Motor neuron (in vitro differentiated cells): ENCODE measurements around the gene FOXP1. TPM values are rescaled to one million over a fixed set of nuclear protein-coding genes. Genes with fewer than 3 reads are reported as not detected.
A peak's percentile ranks its signal among the peaks of the same experiment; 100 is the strongest.

Experiments
- ATAC-seq, 8 experiments: fragments of 200-7000 bp; cut with Tn5 transposase; replicated peaks in 6 of 8; 2 replicates each; pipeline ENCODE4 v1.8.0; 2021; ENCODE audit warnings: mild to moderate bottlenecking in 8 of 8, moderate library complexity in 8 of 8
- H3K27ac ChIP-seq, 2 donors: fragments of 250-450 bp; sonication (Bioruptor Pico); 2 replicates each; pipeline ENCODE4 v1.9.0; 2021; ENCODE audit warnings: antibody characterized with exemption in 2 of 2, mild to moderate bottlenecking in 2 of 2, moderate library complexity in 1 of 2
- H3K4me1 ChIP-seq, 2 donors: fragments of 250-450 bp; sonication (Bioruptor Pico); replicated peaks in 1 of 2; 2 replicates each; pipeline ENCODE4 v1.6.1; 2021; ENCODE audit warnings: antibody characterized with exemption in 2 of 2, mild to moderate bottlenecking in 2 of 2, moderate library complexity in 1 of 2
- H3K4me3 ChIP-seq, 5 donors: fragments of 250-450 bp; sonication (Bioruptor Pico); 2 replicates each; pipeline ENCODE4 v1.9.0; 2021; ENCODE audit warnings: antibody characterized with exemption in 5 of 5, mild to moderate bottlenecking in 5 of 5, moderate library complexity in 4 of 5
- WGBS, 10 experiments: fragments of 450-650 bp; shearing (Covaris generic); methylation state at CpG; one replicate each; pipeline ENCODE4 v1.0.0; 2022; 5-methylcytosine and 5-hydroxymethylcytosine counted together
- in situ Hi-C, 9 experiments: fragments of 400-800 bp; cut with MboI; loops; one replicate each; pipeline ENCODE4 v1.15.0; 2021; ENCODE audit warnings: low sequenced_read_pairs in 9 of 9, low pct_unique_long_range_greater_than_20kb in 2 of 9; ENCODE audit not compliant: unreplicated experiment in 9 of 9
- total RNA-seq, 8 experiments: library from RNA; unstranded; fragments of 300-600 nt; gene quantifications; 2 replicates each; pipeline versions ENCODE4 v1.2.3 to v1.2.4, GENCODE V29; 2022

Gene FOXP1
- total RNA-seq, 8 experiments from 2014 or later, result 7.0 to 118 (median 74.5) TPM

DNA sequence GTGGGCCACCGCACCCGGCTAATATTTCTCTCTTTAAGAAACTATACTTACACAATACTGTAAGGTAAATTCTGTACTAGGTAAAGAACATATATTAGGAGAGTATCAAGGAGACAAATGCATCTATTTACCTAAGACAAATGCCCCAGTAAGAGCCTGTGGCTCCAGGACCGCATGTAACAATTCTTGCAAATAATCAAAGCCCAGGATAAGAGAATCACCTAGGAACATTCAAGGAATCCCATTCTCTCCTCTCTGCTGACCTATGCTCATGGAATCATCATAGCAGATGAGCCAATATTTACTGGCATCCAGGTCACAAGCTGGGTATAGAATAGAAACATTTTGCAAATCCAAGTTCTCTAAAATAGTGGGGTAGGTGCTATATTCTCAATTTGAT lies 347.7 kb downstream of the FOXP1 start:
- Histone ChIP-seq H3K4me3 (no peak overlapping the region), H3K4me1 (peaks cover 0 to 18% of the 10 kb centered on the region in 2 donors), H3K27ac (no peak overlapping the region)
- peak in 1 of 8 experiments; percentile 91 for ATAC-seq
- 100% methylated on average over 1 to 2 of the region's 3 CpGs; no CpG with 5 or more reads in 6 of the 10 experiments for WGBS, 10 experiments
- in situ Hi-C loops, result no loop called here

DNA sequence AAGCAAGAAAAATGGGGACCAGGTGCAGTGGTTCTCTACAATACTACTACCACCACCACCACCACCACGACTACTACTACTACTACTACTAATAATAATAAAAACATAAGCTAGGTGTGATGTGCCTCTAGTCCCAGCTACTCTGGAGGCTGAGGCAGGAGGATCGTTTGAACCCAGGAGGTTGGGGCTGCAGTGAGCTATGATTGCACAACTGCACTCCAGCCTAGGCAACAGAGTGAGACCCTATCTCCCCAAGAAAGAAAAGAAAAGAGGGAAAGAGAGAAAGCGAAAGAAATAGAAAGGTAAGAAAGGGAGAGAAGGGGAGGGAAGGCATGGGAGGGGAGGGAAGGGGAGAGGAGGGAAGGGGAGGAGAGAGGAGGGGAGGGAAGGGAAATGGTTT lies 350.6 kb downstream of the FOXP1 start:
- H3K4me3 ChIP-seq, result no peak overlapping the region
- H3K4me1 ChIP-seq, result peaks cover 16 to 44% of the 10 kb centered on the region in 2 donors
- WGBS, 10 experiments, result 100% methylated on average over 1 of the region's 3 CpGs; no CpG with 5 or more reads in 9 of the 10 experiments
- no peak for ATAC-seq
- H3K27ac ChIP-seq, result no peak overlapping the region
- in situ Hi-C loops, result no loop called here

DNA sequence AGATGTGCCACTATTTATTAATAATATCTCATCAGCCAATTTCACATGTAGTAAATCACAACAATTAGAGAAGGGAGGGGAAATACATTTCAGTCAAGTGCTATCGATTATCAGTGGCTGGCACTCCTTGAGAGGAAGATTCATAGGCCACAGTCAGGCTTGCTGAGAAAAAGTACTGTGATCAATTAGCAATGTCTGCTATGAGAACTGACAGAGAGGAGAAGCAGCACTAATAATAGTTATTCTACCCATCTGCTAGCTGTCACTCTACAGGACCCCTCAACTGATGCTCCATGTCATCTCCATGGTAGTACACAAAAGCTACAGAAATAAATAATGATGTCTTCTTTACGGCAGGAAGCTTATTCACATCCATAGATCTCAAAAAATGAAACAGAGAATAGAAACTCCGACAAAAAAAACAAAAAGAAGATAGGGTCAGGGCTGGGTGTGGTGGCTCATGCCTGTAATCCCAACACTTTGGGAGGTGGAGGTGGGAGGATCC lies 351.3 kb downstream of the FOXP1 start:
- WGBS, 10 experiments, result 40 to 100% (median 80%) methylated on average over 1 to 3 of the region's 3 CpGs; no CpG with 5 or more reads in 1 of the 10 experiments
- no peak for ATAC-seq
- Histone ChIP-seq H3K4me3 (no peak overlapping the region), H3K27ac (no peak overlapping the region), H3K4me1 (peaks cover 20 to 45% of the 10 kb centered on the region in 2 donors)
- in situ Hi-C loops, result no loop called here

DNA sequence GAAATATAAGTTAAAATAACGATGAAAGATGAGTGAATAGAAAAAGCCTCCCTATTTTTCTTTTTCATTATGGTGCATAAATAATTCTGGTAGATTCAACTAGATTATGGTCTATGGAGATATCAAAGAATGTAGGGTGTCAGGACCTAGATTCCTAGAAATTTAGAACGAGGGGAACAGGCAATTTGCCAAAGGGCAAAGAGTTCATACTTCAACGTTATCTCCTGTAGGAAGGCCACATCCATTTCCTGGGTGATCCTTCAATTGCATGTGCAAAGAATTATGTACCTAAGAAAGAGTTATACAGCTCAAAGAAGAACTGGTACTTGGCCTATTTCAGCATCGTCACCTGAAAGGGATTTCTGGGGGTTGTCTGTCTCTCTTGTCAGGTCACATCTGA lies 351.8 kb downstream of the FOXP1 start:
- Histone ChIP-seq H3K27ac (no peak overlapping the region), H3K4me3 (no peak overlapping the region), H3K4me1 (peaks cover 24 to 51% of the 10 kb centered on the region in 2 donors)
- no peak for ATAC-seq
- 41 to 100% (median 74%) methylated on average over 2 to 4 of the region's 4 CpGs for WGBS, 10 experiments
- in situ Hi-C loops, result no loop called here

DNA sequence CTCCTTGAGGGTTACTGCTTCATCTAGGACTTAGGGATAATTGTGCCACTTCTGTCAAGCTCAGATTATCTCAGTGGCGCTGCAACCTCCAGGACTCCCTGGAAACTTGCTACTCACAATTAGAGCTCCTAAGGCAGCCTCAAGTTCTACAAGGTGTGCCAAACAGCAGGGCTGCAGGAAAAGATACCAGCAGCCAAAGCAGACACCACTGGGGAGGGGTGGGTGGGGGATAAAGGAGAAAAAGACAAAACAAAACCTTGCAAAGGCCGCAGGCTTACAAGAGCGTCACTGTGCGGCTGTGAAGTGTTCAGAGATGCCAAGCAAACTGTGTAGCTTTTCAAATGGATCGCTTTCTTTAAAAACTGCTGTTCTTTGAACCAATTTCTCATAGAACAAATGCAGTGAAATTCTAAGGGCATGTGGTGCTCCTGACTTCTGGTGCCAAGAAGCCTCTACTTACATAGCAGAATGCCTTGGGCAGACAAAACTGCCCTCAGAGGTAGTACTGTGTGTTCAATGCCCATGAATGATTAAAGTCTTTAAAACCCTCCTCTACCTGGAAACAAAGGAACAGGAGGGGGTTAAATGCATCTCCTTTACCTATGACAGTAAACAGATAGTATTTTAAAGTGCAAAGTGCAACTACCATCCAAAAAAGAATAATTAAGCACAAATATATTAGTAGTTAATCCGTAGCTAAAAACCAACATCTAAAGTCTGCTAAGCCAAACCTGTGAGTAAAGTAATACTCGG lies 353.4 kb downstream of the FOXP1 start:
- ATAC-seq, result no peak
- H3K4me3 ChIP-seq, result no peak overlapping the region
- H3K27ac ChIP-seq, result peak overlapping the region in 1 of 2 donors; percentile 78
- peaks cover 26 to 53% of the 10 kb centered on the region in 2 donors for H3K4me1 ChIP-seq
- in situ Hi-C loops, result no loop called here
- WGBS, 10 experiments, result 60 to 100% (median 84%) methylated on average over 1 to 7 of the region's 7 CpGs; no CpG with 5 or more reads in 1 of the 10 experiments

DNA sequence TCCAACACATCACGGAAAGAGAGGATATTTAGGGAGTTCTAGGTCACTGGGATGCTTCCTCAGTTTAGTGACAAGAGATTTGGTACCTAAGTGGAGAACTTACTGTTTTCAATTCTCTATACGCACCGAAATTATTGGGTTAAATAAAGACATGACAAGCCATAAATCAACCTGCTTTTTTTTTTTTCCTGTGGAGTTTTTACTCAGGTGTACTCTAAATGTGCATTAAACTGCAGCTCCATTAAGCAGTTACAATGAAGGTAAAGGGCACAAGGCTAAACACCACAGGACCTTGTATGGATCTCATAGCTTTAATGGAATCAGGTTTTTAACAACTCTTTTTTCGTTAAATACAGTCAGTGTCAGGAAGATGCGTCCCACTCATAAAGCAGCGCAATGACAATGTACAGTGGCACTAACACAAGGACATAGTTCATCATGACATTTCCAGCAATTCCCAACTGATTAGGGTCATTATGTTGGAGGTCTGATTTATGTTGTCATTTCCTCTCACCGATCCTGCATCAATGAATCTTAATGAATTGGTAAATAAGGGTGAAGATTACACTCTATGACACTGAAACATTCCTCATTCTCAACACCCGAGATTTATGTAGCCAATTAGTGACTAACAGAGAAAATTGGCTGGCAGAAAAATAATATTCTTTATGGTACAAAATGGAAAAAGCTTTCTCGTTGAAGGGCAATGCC lies 355.2 kb downstream of the FOXP1 start:
- peak in 5 of 8 experiments; percentile 91 to 95 (median 93) for ATAC-seq
- Histone ChIP-seq H3K27ac (no peak overlapping the region), H3K4me1 (peaks cover 26 to 53% of the 10 kb centered on the region in 2 donors), H3K4me3 (no peak overlapping the region)
- 24 to 73% (median 43%) methylated on average over 2 to 9 of the region's 9 CpGs for WGBS, 10 experiments
- in situ Hi-C loops, result no loop called here

DNA sequence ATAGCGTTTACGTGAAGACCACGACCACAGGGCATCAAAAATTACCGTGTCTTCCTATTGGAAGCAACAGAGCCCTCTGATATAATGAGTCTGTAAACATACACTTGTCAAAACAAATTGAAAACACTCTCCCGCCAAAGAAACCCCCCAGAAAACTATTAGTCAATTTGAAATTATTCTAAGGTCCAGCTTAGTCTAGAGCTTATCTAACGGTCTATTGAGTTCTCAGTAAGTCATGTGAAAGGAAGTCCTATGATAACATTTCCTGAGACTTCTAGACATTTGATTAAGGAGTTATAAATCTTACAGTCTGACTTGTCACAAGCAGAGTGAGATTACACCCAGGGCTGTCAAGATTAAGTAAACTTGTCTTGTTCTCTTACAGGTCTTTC lies 356.3 kb downstream of the FOXP1 start:
- Histone ChIP-seq H3K27ac (no peak overlapping the region), H3K4me3 (no peak overlapping the region), H3K4me1 (peaks cover 26 to 53% of the 10 kb centered on the region in 2 donors)
- in situ Hi-C loops, result no loop called here
- ATAC-seq, result no peak
- 90 to 100% (median 97%) methylated on average over 1 to 6 of the region's 6 CpGs; no CpG with 5 or more reads in 2 of the 10 experiments for WGBS, 10 experiments

DNA sequence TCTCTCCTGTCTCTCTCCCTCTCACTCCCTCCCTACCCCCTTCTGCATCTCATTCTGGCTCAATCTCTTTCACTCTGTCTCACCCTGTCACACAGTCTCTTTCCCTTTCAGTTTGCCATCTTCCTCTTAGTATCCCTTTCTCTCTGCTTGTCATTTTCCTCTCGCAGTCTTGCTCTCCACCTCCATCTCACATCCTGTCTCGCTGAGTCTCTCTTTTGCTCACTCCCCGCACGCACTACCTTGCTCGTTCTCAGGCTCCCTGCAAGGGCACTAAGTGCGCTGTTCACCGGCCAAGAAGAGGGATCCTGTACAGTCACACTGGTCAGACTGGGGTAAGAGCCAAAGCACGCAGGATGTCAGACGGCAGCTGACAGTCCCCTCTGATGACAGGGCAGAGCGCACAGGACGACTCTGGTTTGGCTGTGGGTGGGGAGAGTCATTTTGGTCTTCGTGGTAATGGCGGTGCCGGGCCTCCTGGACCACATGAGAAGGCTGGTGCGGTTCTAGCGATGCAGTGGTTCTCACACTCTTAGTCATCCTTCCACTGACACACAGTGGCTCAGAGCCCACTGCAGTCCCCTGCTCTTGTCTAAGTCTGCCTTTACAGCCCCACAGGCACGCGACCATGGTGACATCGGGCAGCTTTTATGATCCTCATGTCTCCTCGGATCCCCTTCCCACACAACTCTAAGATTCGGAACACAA lies 356.8 kb downstream of the FOXP1 start:
- H3K4me3 ChIP-seq, result no peak overlapping the region
- peak in 1 of 8 experiments; percentile 18 for ATAC-seq

DNA sequence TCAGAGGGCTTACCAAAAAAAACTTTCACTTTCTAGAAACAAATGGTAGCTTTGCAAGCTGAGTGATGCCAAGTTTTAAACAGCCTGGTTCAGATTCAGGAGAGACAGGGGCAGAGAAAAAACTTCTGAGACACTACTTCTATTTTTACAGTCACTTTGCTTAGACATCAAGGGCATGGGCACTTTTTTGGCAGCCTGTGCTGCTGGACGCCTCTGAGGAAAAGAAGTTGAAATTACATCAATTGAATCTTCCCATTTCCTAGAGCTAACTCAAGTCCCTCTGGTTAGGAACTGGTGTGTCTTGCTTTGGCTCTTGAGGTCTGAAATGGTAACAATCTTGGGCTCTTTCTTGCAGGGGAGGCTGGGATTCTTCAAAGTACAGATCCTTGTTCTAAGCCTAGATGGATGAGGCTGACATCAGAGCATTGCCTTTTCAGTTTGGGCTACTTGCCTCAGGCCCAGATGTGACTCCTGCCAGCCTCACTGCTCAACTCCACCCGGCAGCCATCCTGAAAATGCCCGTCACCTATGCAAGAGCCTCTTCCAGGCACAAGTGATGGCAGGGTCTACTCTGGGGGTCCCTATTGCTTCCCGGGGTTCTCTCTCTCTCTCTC lies 357.5 kb downstream of the FOXP1 start:
- in situ Hi-C loops, result no loop called here
- H3K4me3 ChIP-seq, result no peak overlapping the region
- peaks cover 26 to 43% of the 10 kb centered on the region in 2 donors for H3K4me1 ChIP-seq
- no peak for ATAC-seq
- no peak overlapping the region for H3K27ac ChIP-seq
- 0 to 100% (median 81%) methylated on average over 1 to 3 of the region's 4 CpGs; no CpG with 5 or more reads in 1 of the 10 experiments for WGBS, 10 experiments

More for the DNA sequence above, 356.8 kb downstream of the FOXP1 start:
- in situ Hi-C loops, result no loop called here
- peak overlapping the region in 1 of 2 donors; percentile 4 for H3K27ac ChIP-seq
- 67 to 100% (median 88%) methylated on average over 1 to 15 of the region's 21 CpGs for WGBS, 10 experiments
- H3K4me1 ChIP-seq, result peaks cover 26 to 49% of the 10 kb centered on the region in 2 donors

DNA sequence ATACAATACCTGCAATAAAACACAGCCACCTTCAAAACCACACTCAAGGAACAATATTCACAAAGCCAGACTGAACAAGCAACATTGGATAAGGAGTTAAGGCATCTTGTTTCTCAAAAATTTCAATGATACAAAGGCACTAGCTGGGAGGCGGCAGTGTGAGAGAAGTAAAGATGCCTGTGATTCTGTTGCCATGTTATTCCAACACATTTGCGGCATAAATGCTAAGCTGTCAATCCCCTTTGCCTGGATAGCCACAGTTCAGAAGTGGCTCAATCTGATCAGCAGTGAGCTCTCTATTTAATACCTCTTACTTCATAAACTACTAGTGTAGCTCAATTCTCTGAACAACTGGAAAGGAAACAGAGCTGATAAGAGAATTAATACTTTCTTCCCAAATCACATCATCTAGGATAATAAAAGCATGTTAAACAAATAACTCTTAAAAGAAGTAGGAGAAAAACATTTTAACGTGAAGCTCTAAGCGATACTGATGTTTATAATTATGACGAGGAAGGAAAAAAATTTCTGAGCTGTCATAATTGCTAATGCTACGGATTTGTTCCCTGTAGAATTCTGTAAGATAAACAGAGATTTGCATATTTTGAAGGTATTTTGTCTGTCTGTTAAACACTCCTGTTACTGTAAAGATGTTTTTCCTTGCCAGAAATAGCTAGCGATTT lies 358.4 kb downstream of the FOXP1 start:
- no peak overlapping the region for H3K27ac ChIP-seq
- H3K4me1 ChIP-seq, result peaks cover 26 to 34% of the 10 kb centered on the region in 2 donors
- in situ Hi-C loops, result no loop called here
- 38 to 100% (median 84%) methylated on average over 2 to 6 of the region's 7 CpGs; no CpG with 5 or more reads in 2 of the 10 experiments for WGBS, 10 experiments
- ATAC-seq, result peak in 1 of 8 experiments; percentile 27
- no peak overlapping the region for H3K4me3 ChIP-seq

DNA sequence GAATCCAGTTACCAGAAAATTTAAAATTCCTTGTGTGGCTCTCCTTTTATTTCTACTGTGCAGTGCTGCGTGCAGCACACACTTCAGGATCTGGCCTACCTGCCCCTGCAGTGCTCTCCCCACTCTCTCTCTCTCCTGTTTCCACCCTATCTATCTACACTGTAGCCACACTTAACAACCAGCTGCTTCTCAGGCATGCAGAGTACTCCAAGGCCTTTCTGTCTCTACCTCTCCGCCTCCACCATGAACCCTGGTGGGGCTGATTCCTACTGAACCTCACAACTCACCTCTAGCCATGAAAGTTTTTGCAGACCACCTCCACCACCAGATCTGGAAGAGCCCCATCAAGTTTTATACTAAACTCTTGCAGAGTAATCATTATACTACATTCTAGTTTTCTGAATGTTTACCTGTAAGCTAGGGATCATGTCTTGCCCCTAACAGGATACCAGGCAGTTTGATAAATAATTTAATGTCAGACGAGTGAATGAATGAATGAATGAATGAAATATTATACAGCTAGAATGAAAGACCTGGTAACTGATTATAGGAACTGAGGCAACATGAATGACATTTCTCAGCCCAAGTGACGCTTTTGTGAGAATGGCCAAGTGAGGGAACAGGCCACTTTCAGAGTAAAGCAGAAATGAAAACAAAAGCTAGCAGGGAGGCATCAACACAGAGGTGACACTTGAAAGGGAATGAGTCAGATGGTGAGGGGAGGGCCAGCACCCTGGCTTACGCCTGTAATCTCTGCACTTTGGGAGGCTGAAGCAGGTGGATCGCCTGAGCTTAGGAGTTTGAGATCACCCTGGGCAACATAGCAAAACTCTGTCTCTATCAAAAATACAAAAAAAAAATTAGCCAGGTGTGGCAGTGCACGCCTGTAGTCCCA lies 363.5 kb downstream of the FOXP1 start:
- 80 to 100% (median 94%) methylated on average over 2 to 5 of the region's 7 CpGs for WGBS, 10 experiments
- ATAC-seq, result no peak
- H3K4me3 ChIP-seq, result no peak overlapping the region
- no peak overlapping the region for H3K27ac ChIP-seq
- in situ Hi-C loops, result no loop called here
- H3K4me1 ChIP-seq, result no peaks in the 10 kb centered on the region
